NCI-H1092 treated with DMSO at 0.1 percent for 48 hours (cell line): ENCODE data around the gene DALRD3.

Source experiments
- DNase-seq: peaks from one replicate; lab custom pipeline; 2025; lab: John Stamatoyannopoulos, UW

DALRD3 gene

GRCh38 chr3:48980295-48980694, 38.1 kb downstream of the DALRD3 start:
- no peak for DNase-seq

DNA sequence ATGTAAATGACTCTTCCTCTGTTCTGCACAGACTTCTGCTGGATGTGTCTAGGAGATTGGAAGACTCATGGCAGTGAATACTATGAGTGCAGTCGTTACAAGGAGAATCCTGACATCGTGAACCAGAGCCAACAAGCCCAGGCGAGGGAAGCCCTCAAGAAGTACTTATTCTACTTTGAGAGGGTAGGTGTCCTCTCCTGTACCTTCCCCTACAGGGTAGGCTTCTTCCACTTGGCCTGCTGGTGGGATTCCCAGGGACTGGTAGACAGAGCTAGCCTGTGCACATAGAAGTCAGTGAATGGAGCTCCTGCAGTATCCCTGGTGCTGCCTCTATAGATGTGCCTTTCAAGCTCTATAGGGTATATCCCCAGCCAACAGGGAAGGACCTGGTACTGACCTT, 38.9 kb downstream of the DALRD3 start:
- no peak for DNase-seq

GRCh38 chr3:48974076-48974864, 44.1 kb downstream of the DALRD3 start:
- no peak for DNase-seq

GRCh38 chr3:48970586-48970985, 47.8 kb downstream of the DALRD3 start:
- DNase-seq: no peak

DNA sequence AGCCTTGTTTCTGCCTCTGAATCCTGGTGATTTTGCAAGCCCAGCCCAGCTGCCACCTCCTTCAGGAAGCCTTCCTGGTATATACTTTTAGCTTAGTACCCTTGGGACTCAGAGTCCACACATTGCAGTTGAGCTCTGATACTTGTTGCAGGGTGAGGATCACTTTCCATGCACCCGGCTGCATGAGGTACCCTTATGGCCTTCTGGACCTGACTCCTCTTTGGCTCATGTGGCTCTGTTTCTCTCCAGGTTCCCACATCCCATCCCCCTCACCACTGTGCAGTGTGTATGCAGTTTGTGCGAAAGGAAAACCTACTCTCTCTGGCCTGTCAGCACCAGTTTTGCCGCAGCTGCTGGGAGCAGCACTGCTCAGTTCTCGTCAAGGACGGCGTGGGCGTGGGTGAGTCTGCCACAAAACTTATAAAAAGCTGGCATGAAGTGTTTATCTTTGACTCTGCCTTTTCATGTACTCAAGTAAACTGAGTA, 51.5 kb downstream of the DALRD3 start:
- no peak for DNase-seq

DNA sequence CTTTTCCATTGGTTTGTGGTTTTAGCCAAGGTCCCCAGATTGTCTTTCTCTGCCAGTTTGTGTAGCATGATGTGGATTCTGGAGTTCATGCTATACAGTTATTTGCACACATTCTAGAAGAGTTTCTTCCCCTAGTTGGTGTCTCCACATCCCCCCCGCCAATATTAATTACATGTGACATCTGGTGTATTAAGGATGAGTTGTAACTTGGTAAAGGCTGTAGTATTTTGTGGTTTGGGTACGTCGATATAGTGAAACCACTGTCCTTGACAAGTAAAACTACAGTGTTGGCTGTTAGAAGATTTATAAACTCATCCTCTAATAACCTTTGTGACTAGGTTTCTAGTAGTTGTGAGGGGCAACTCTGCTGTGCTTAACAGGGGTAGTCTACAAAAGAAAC, 52.0 kb downstream of the DALRD3 start:
- no peak for DNase-seq
